Stomach (tissue), 9 donors: Measurements from ENCODE around the gene CCDC32. TPM values are rescaled to one million over a fixed set of nuclear protein-coding genes. Genes with fewer than 3 reads are reported as not detected.

Source experiments
- DNase-seq, 2 donors: peaks; one replicate each; pipeline versions ENCODE4 v3.0.0 to v3.0.0-alpha.2; 2013 to 2019
- H3K27ac ChIP-seq, 5 donors: fragments of 200-600 bp in 4 of 5; sonication (generic) in 4 of 5; one replicate each; pipeline ENCODE4 v1.5.1; 2013 to 2019; ENCODE audit warnings: mild to moderate bottlenecking in 1 of 5, moderate library complexity in 1 of 5
- H3K27me3 ChIP-seq, 3 donors: fragments of 200-600 bp; sonication (generic); one replicate each; pipeline ENCODE4 v1.5.1; 2017 to 2019; ENCODE audit warnings: mixed run types in 1 of 3
- H3K36me3 ChIP-seq, 4 donors: fragments of 200-600 bp; sonication (generic); 1 replicate in 3 of 4; 2 replicates in 1 of 4; pipeline ENCODE4 v1.5.1; 2016 to 2019
- H3K4me1 ChIP-seq, 4 donors: fragments of 200-600 bp; sonication (generic); one replicate each; pipeline ENCODE4 v1.5.1; 2016 to 2019
- H3K4me3 ChIP-seq, 4 donors: fragments of 200-600 bp; sonication (generic) in 3 of 4; one replicate each; pipeline ENCODE4 v1.5.1; 2016 to 2019; ENCODE audit warnings: mild to moderate bottlenecking in 1 of 4
- H3K9me3 ChIP-seq, 4 donors: fragments of 200-600 bp; sonication (generic); one replicate each; pipeline ENCODE4 v1.5.1; 2016 to 2019
- EP300 ChIP-seq: sonication (generic); formaldehyde crosslinking; IDR thresholded peaks from one replicate; pipeline ENCODE4 v1.6.1; 2017; ENCODE audit warnings: antibody characterized with exemption
- POLR2A ChIP-seq, 4 donors: fragments of 450-650 bp; IDR thresholded peaks; one replicate each; pipeline ENCODE4 v1.6.1; 2016; ENCODE audit warnings: antibody characterized with exemption in 4 of 4, control low read depth in 2 of 4, mild to moderate bottlenecking in 1 of 4, moderate library complexity in 1 of 4
- POLR2AphosphoS5 ChIP-seq, 3 donors: sonication (generic); formaldehyde crosslinking; IDR thresholded peaks; one replicate each; pipeline ENCODE4 v1.6.1; 2016; ENCODE audit warnings: antibody characterized with exemption in 3 of 3
- WGBS, 5 donors: extraction: QIAGEN DNeasy Blood & Tissue Kit in 3 of 5; methylation state at CpG; one replicate each; pipeline versions ENCODE4 v1.1.5 to v1.1.7; 2013 to 2018; 5-methylcytosine and 5-hydroxymethylcytosine counted together
- intact Hi-C: fragments of 100-400 bp; cut with DNase I; formaldehyde crosslinking; loops from one replicate; pipeline ENCODE4 v1.15.1; 2023; ENCODE audit warnings: low total_unique reads
- polyA plus RNA-seq, 3 donors: library from polyadenylated mRNA; stranded (reverse); fragments of 200-250 nt; gene quantifications; one replicate each; pipeline ENCODE4 v1.2.3, GENCODE V29; 2013
- total RNA-seq, 5 donors: library from RNA; depleted of rRNA; stranded (reverse); fragments of >200 nt; gene quantifications; one replicate each; pipeline versions ENCODE4 v1.1.0 to v1.2.3, GENCODE V29; 2014 to 2016
- TF ChIP-seq, protein P1 (sequence below), 7 experiments: fragments of 450-650 bp in 4 of 7; fragments of 200-600 bp in 3 of 7; sonication (generic) in 3 of 7; IDR thresholded peaks; one replicate each; pipeline ENCODE4 v1.5.1; 2016 to 2019; ENCODE audit warnings: antibody characterized with exemption in 7 of 7, control low read depth in 2 of 7, mild to moderate bottlenecking in 1 of 7
- donor health status: healthy with polysubstance abuse.
- donor health status: Bipolar disorder and iron deficiency.
- donor health status: healthy.

The CCDC32 gene
- total and polyA plus RNA-seq, 8 donors, result 12.3 to 65.7 (median 30.5) TPM

DNA sequence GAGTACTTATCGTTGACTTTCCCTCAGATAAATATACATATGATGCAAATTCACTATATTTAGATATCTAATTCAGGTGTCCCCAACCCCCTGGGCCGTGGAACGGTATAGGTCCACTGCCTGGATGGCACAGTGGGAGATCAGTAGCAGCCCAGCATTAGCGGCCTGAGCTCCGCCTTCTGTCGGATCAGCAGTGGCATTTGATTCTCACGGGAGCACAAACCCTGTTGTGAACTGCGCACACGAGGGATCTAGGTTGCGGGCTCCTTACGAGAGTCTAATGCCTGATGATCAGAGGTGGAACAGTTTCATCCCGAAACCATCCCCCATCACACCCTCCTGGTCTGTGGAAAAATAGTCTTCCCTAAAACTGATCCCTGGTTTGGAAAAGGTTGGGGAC is 36.1 kb upstream of the CCDC32 start:
- Histone ChIP-seq H3K27ac (no peak overlapping the region), H3K27me3 (peaks cover 0 to 8% (median 0%) of the 10 kb centered on the region in 3 donors), H3K4me1 (no peaks in the 10 kb centered on the region), H3K4me3 (no peak overlapping the region), H3K9me3 (no peaks in the 10 kb centered on the region), H3K36me3 (no peaks in the 10 kb centered on the region)
- intact Hi-C loops, result no loop called here
- TF ChIP-seq, protein P1, sequence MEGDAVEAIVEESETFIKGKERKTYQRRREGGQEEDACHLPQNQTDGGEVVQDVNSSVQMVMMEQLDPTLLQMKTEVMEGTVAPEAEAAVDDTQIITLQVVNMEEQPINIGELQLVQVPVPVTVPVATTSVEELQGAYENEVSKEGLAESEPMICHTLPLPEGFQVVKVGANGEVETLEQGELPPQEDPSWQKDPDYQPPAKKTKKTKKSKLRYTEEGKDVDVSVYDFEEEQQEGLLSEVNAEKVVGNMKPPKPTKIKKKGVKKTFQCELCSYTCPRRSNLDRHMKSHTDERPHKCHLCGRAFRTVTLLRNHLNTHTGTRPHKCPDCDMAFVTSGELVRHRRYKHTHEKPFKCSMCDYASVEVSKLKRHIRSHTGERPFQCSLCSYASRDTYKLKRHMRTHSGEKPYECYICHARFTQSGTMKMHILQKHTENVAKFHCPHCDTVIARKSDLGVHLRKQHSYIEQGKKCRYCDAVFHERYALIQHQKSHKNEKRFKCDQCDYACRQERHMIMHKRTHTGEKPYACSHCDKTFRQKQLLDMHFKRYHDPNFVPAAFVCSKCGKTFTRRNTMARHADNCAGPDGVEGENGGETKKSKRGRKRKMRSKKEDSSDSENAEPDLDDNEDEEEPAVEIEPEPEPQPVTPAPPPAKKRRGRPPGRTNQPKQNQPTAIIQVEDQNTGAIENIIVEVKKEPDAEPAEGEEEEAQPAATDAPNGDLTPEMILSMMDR (IDR thresholded peaks at IDR 0.05), result no peak
- TF ChIP-seq EP300, result no peak
- TF ChIP-seq POLR2A (IDR thresholded peaks at IDR 0.05), result no peak
- TF ChIP-seq POLR2AphosphoS5 (IDR thresholded peaks at IDR 0.05), result no peak
- WGBS, 5 donors, result 84 to 94% (median 88%) methylated on average over 12 of the region's 12 CpGs
- DNase-seq, result no peak

DNA sequence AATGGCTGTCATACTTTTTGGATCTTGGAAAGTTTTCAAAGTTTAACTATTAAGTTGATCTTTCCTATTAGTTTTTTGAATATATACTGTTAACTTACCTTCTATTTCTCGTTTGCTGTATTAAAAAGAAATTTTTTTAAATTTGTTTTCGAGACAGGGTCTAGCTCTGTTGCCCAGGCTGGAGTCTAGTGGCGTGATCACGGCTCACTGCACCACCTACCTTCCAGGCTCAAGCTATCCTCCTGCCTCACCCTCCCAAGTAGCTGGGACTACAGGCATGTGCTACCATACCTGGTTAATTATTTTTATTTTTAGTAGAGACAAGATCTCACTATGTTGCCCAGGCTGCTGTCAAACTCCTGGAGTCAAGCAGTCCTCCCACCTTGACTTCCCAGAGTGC is 33.8 kb upstream of the CCDC32 start:
- Histone ChIP-seq H3K27ac (no peak overlapping the region), H3K36me3 (no peaks in the 10 kb centered on the region), H3K4me1 (peaks cover 8 to 13% (median 11%) of the 10 kb centered on the region in 4 donors), H3K4me3 (no peak overlapping the region), H3K27me3 (peaks cover 0 to 11% (median 0%) of the 10 kb centered on the region in 3 donors), H3K9me3 (no peaks in the 10 kb centered on the region)
- intact Hi-C loops, result no loop called here
- TF ChIP-seq POLR2AphosphoS5 (IDR thresholded peaks at IDR 0.05) (no peak), EP300 (no peak), POLR2A (IDR thresholded peaks at IDR 0.05) (no peak)
- TF ChIP-seq, protein P1 (IDR thresholded peaks at IDR 0.05), result no peak
- 70 to 95% (median 76%) methylated on average over 4 of the region's 4 CpGs for WGBS, 5 donors
- no peak for DNase-seq

DNA sequence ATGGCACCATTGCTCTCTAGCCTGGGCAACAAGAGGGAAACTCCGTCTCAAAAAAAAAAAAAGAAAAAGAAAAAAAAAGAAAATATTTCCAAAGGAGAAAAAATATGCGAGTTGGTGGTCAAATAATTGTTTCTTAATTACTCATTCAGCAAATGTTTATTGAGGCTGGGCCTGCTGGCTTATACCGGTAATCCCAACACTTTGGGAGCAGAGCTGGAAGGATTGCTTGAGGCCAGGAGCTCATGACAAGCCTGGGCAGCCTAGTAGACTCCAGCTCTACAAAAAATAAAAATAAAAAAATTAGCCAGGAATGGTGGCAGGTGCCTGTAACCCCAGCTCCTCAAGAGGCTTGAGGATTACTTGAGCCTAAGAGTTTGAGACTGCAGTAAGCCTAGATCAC is 33.3 kb upstream of the CCDC32 start:
- intact Hi-C loops, result no loop called here
- peaks cover 0 to 11% (median 0%) of the 10 kb centered on the region in 3 donors for H3K27me3 ChIP-seq
- WGBS, 5 donors, result 50 to 69% (median 54%) methylated on average over 3 of the region's 3 CpGs
- H3K9me3 ChIP-seq, result no peaks in the 10 kb centered on the region
- no peak for DNase-seq
- no peak overlapping the region for H3K4me3 ChIP-seq
- no peaks in the 10 kb centered on the region for H3K36me3 ChIP-seq
- H3K4me1 ChIP-seq, result peaks cover 8 to 17% (median 13%) of the 10 kb centered on the region in 4 donors
- H3K27ac ChIP-seq, result no peak overlapping the region
- no peak for TF ChIP-seq EP300
- no peak for TF ChIP-seq POLR2AphosphoS5 (IDR thresholded peaks at IDR 0.05)
- TF ChIP-seq, protein P1 (IDR thresholded peaks at IDR 0.05), result no peak
- no peak for TF ChIP-seq POLR2A (IDR thresholded peaks at IDR 0.05)

DNA sequence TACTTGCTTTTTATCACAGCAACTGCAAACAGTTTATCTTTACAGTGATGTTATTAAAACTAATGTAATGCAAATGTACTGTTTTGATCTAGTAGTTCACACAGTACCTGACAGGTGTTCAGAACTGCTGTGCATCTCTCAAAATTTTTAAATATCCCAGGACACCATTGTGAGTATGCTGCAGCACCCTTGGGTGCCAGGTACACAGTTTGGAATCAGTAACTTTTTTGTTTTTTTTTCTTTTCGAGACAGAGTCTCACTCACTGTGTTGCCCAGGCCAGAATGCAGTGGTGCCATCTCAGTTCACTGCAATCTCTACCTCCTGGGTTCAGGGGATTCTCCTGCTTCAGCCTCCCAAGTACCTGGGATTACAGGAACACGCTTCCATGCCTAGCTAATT is 32.2 kb upstream of the CCDC32 start:
- TF ChIP-seq POLR2AphosphoS5 (IDR thresholded peaks at IDR 0.05) (no peak), EP300 (no peak), POLR2A (IDR thresholded peaks at IDR 0.05) (no peak)
- TF ChIP-seq, protein P1 (IDR thresholded peaks at IDR 0.05), result no peak
- H3K36me3 ChIP-seq, result no peaks in the 10 kb centered on the region
- intact Hi-C loops, result no loop called here
- H3K27ac ChIP-seq, result no peak overlapping the region
- peaks cover 8 to 17% (median 14%) of the 10 kb centered on the region in 4 donors for H3K4me1 ChIP-seq
- peaks cover 0 to 11% (median 0%) of the 10 kb centered on the region in 3 donors for H3K27me3 ChIP-seq
- 93 to 100% (median 98%) methylated on average over 2 of the region's 2 CpGs for WGBS, 5 donors
- no peak overlapping the region for H3K4me3 ChIP-seq
- DNase-seq, result no peak
- no peaks in the 10 kb centered on the region for H3K9me3 ChIP-seq
